ENCODE measurements around the gene LONRF2.

The LONRF2 gene

DNA sequence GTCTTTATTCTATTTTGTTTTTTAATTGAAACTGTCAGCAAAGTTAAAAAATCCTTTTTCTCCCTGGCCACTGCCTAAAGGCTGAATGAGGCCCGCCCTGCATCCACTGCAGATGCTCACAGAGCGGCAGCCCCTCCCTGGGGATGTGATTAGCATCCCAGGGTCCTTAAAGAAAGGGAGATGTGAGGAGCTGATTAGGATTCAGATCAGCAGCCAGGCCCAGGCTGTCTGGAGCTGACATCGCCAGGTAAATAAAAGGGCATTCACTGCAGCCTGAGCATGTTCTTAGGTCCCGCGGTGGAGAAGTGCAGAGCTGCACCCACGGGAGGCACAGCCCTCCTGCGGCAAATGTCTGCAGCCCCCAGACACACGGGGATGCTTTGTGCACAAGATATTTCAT lies 83.8 kb downstream of the LONRF2 start:
- no peak overlapping the region for H3K4me3 Mint-ChIP-seq
- no peak overlapping the region for H3K27ac Mint-ChIP-seq
- intact Hi-C loops (cut with micrococcal nuclease), result no loop called here
- H3K4me1 Mint-ChIP-seq (ENCODE audit: low read depth), result peaks cover 27% of the 10 kb centered on the region
- H3K27me3 Mint-ChIP-seq, result peaks cover 10% of the 10 kb centered on the region
- no peaks in the 10 kb centered on the region for H3K36me3 Mint-ChIP-seq (ENCODE audit: low read depth)
- H3K9me3 Mint-ChIP-seq, result no peaks in the 10 kb centered on the region

- H3K27ac Mint-ChIP-seq, result no peak overlapping the region
Measured at GRCh38 chr2:100237770-100238169, 84.5 kb downstream of the LONRF2 start.

GRCh38 chr2:100237163-100237562 lies 85.1 kb downstream of the LONRF2 start:
- Mint-ChIP-seq H3K9me3 (no peaks in the 10 kb centered on the region), H3K4me3 (no peak overlapping the region), H3K27ac (no peak overlapping the region), H3K27me3 (peaks cover 10% of the 10 kb centered on the region), H3K4me1 (ENCODE audit: low read depth) (peaks cover 14% of the 10 kb centered on the region), H3K36me3 (ENCODE audit: low read depth) (no peaks in the 10 kb centered on the region)
- intact Hi-C loops (cut with micrococcal nuclease), result no loop called here

More at GRCh38 chr2:100237770-100238169, 84.5 kb downstream of the LONRF2 start:
- Mint-ChIP-seq H3K4me1 (ENCODE audit: low read depth) (peaks cover 20% of the 10 kb centered on the region), H3K27me3 (peaks cover 10% of the 10 kb centered on the region), H3K36me3 (ENCODE audit: low read depth) (no peaks in the 10 kb centered on the region), H3K9me3 (no peaks in the 10 kb centered on the region), H3K4me3 (no peak overlapping the region)
- intact Hi-C loops (cut with micrococcal nuclease), result no loop called here

DNA sequence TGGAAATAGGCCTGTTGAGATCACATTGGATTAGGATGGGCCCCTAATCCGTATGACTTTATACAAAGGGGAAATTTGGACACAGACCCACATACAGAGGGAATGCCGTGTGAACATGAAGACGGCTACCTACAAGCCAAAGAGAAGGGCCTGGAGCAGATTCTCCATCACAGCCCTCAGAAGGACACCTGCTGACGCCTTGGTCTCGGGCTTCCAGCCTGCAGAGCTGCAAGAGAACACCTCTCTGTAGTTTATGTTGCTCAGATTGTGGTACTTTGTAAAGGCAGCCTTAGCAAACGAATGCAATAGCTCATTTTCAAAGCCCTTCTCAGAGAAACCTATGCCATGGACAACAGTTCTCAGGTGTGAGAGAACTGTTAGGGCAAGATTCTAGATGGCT lies 86.1 kb downstream of the LONRF2 start:
- Mint-ChIP-seq H3K27ac (no peak overlapping the region), H3K9me3 (no peaks in the 10 kb centered on the region), H3K4me3 (no peak overlapping the region), H3K4me1 (ENCODE audit: low read depth) (peaks cover 14% of the 10 kb centered on the region), H3K27me3 (peaks cover 10% of the 10 kb centered on the region), H3K36me3 (ENCODE audit: low read depth) (no peaks in the 10 kb centered on the region)
- intact Hi-C loops (cut with micrococcal nuclease), result no loop called here

DNA sequence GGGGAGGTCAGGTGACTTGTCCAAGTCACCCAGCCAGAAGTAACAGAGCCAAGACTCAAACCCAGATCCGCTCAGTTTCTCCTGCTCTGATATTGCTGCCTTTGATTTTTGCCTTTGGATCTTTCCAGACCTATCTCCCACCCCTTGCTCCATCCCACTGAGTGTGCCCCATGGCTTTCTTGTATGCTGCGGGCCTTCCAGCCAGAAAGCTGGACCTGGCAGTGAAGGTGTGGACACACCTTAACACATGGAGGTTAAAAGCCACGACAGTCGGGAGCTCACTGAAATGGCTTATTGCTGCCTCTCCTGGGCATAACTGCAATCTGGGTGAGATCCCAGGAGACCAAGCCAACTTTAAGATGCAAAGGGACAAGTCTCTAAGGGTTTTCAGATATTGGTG lies 86.7 kb downstream of the LONRF2 start:
- Mint-ChIP-seq H3K36me3 (ENCODE audit: low read depth) (no peaks in the 10 kb centered on the region), H3K4me1 (ENCODE audit: low read depth) (peaks cover 14% of the 10 kb centered on the region), H3K27me3 (peaks cover 10% of the 10 kb centered on the region), H3K27ac (no peak overlapping the region), H3K9me3 (no peaks in the 10 kb centered on the region), H3K4me3 (no peak overlapping the region)
- intact Hi-C loops (cut with micrococcal nuclease), result no loop called here

DNA sequence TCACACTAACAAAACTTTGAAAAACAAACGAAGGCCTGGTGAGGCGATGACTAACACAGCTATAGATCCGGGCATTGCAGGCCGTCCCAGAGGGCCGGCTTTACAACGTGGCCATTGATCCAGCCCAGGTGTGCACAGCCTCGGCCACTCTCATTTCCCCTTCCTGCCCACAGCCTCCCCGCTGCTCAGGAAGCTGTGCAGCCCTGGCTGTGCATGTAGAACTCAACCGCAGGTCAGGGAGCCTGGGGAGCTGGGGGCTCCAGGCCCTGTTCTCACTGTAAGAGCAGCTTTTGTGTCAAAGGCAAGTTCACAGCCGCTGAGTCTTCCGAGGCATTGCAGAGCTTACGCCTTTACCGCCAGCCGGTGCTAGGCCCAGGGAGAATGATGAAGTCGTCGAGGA lies 87.2 kb downstream of the LONRF2 start:
- intact Hi-C loops (cut with micrococcal nuclease), result no loop called here
- Mint-ChIP-seq H3K4me1 (ENCODE audit: low read depth) (peaks cover 14% of the 10 kb centered on the region), H3K36me3 (ENCODE audit: low read depth) (no peaks in the 10 kb centered on the region), H3K4me3 (no peak overlapping the region), H3K27me3 (peaks cover 10% of the 10 kb centered on the region), H3K9me3 (no peaks in the 10 kb centered on the region), H3K27ac (no peak overlapping the region)

DNA sequence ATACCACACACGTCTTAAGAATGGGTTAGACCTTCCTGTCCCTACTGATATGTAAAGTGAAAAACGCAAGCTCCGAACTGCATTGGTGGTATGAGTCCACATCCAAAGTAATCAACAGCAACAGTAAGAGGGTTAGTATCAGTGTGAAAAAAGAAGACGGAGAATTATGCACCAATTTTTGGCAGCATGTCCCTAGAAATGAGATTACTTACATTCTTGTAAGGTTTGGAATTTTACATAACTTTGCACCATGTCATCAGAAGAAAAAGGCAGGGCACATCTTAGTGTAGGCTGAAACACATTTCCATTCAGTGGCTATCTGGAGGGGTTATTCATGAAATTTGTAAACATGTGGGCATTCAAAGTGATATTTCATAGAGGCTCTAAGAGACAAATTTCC lies 88.2 kb downstream of the LONRF2 start:
- no peaks in the 10 kb centered on the region for H3K9me3 Mint-ChIP-seq
- H3K27me3 Mint-ChIP-seq, result peaks cover 10% of the 10 kb centered on the region
- no peak overlapping the region for H3K4me3 Mint-ChIP-seq
- H3K36me3 Mint-ChIP-seq (ENCODE audit: low read depth), result no peaks in the 10 kb centered on the region
- H3K4me1 Mint-ChIP-seq (ENCODE audit: low read depth), result peaks cover 14% of the 10 kb centered on the region
- intact Hi-C loops (cut with micrococcal nuclease), result no loop called here
- H3K27ac Mint-ChIP-seq, result no peak overlapping the region

- Mint-ChIP-seq H3K27me3 (peaks cover 10% of the 10 kb centered on the region), H3K4me1 (ENCODE audit: low read depth) (peaks cover 14% of the 10 kb centered on the region), H3K36me3 (ENCODE audit: low read depth) (no peaks in the 10 kb centered on the region), H3K4me3 (no peak overlapping the region), H3K9me3 (no peaks in the 10 kb centered on the region), H3K27ac (no peak overlapping the region)
- intact Hi-C loops (cut with micrococcal nuclease), result no loop called here
Measured at GRCh38 chr2:100233061-100233460, 89.2 kb downstream of the LONRF2 start.

- Mint-ChIP-seq H3K27me3 (peaks cover 9% of the 10 kb centered on the region), H3K36me3 (ENCODE audit: low read depth) (no peaks in the 10 kb centered on the region), H3K4me3 (no peak overlapping the region), H3K9me3 (no peaks in the 10 kb centered on the region), H3K4me1 (ENCODE audit: low read depth) (peaks cover 13% of the 10 kb centered on the region), H3K27ac (no peak overlapping the region)
- intact Hi-C loops (cut with micrococcal nuclease), result no loop called here
Measured at GRCh38 chr2:100230754-100231153, 91.5 kb downstream of the LONRF2 start.

DNA sequence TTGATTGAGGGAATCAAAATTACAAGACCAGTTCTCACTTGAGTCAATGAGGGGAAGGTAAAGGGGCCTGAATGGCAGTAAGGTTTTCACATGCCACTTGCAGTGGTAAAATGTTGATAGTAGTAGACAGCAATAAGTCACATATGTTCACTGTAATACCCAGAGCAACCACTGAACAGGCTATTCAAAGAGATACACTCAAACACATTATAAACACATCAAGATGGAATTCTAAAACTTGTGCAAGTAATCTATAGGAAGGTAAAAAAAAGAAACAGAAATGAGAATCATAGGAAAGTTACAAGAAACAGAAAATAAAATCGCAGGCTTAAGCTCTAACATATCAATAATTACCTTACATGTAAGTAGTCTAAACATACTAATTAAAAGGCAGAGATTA lies 93.3 kb downstream of the LONRF2 start:
- Mint-ChIP-seq H3K4me3 (no peak overlapping the region), H3K27ac (no peak overlapping the region), H3K36me3 (ENCODE audit: low read depth) (no peaks in the 10 kb centered on the region), H3K27me3 (no peaks in the 10 kb centered on the region), H3K9me3 (no peaks in the 10 kb centered on the region), H3K4me1 (ENCODE audit: low read depth) (no peaks in the 10 kb centered on the region)
- intact Hi-C loops (cut with micrococcal nuclease), result no loop called here

DNA sequence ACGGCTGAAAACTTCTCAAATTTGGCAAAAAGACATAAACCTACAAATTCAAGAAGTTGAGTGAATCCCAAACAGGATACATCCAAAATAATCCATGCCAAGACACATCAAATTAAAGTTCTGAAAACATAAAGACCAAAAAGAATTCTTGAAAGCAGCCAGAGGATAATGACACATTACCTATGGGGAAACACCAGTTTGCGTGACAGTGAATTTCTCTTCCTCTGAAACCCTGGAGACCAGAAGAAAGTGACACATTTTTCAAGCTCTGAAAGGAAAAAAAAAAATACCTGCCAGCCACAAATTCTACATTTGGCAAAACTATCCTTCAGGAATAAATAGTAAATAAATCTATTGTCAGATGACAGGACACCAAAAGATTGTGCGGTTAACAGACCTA lies 93.9 kb downstream of the LONRF2 start:
- H3K27me3 Mint-ChIP-seq, result no peaks in the 10 kb centered on the region
- no peak overlapping the region for H3K27ac Mint-ChIP-seq
- no peaks in the 10 kb centered on the region for H3K9me3 Mint-ChIP-seq
- H3K36me3 Mint-ChIP-seq (ENCODE audit: low read depth), result no peaks in the 10 kb centered on the region
- peaks cover 3% of the 10 kb centered on the region for H3K4me1 Mint-ChIP-seq (ENCODE audit: low read depth)
- H3K4me3 Mint-ChIP-seq, result no peak overlapping the region
- intact Hi-C loops (cut with micrococcal nuclease), result no loop called here

GRCh38 chr2:100224988-100225710 lies 97.2 kb downstream of the LONRF2 start:
- Mint-ChIP-seq H3K27ac (no peak overlapping the region), H3K36me3 (ENCODE audit: low read depth) (no peaks in the 10 kb centered on the region), H3K9me3 (no peaks in the 10 kb centered on the region), H3K4me3 (no peak overlapping the region), H3K4me1 (ENCODE audit: low read depth) (peaks cover 6% of the 10 kb centered on the region), H3K27me3 (no peaks in the 10 kb centered on the region)
- intact Hi-C loops (cut with micrococcal nuclease), result no loop called here

DNA sequence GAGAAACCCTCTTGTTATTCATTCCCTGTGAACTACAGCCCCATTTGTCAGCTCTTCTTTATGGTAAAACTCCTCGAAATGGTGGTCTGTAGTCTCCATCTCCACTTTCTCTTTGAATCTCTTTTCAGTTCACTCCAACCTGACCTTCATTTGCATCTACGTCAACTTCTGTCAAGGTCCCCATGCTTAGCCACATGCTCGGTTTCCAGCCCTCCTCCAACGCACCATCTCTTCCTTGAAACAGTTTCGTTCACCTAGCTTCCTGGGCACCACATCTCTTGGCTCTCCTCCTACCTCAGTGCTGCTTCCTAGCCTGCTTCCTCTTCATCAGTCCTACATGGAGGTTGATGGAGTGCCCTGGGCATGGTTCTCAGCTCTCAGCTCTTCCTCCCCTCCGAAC lies 98.8 kb downstream of the LONRF2 start:
- Mint-ChIP-seq H3K36me3 (ENCODE audit: low read depth) (no peaks in the 10 kb centered on the region), H3K9me3 (no peaks in the 10 kb centered on the region), H3K4me3 (no peak overlapping the region), H3K4me1 (ENCODE audit: low read depth) (peaks cover 6% of the 10 kb centered on the region), H3K27ac (no peak overlapping the region), H3K27me3 (no peaks in the 10 kb centered on the region)
- intact Hi-C loops (cut with micrococcal nuclease), result no loop called here

All from dendritic cell treated with granulocyte-macrophage colony-stimulating factor and Interleukin-4, amounts not matched to agents 40 ng/mL and 50 ng/mL, for 4 days (primary cell).